NOMO-1 treated with DMSO at 0.1 percent for 48 hours (cell line): ENCODE results near the gene METTL25B.

Experiments
- DNase-seq: peaks from one replicate; lab custom pipeline; 2025; ENCODE audit not compliant: unreplicated experiment; lab: John Stamatoyannopoulos, UW

The METTL25B gene

DNA sequence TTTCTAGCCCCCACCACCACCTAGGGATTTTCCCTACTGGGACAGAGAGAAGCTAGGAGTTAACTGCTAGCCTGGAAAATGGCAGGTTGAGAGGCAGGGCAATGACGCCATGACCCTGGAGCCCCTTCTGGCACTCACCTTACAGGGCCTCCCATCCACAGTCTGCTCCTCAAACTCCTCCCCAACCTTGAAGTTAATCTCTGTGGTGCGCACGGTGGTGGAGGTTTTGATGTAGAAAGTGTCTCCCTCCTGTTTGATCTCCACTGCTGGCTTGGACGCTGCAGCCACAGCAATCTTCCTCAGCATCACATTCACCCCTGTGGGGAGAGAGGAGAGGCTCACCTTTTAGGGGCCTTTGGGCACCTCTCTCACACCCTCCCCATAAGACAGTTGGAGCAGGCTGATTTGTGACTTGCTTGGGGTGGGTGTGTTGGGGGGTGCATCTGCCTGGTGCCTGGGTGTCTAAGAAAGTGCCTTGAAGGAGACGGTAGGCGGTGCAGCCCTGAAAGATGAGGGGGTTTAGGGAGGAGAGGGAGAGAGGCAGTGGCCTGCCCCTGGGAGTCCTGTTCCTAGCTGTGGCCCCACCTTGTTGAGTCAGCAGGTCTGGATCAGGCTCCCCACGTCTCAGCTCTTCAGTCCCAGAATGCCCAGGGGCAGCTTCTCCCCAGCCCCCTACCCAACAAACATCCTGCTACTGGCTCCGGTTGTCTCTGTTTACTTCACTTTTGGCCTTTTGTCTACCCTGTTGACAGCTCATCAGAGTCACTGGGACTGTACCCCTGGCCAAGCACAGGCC, 27.3 kb upstream of the METTL25B start:
- DNase-seq = no peak

DNA sequence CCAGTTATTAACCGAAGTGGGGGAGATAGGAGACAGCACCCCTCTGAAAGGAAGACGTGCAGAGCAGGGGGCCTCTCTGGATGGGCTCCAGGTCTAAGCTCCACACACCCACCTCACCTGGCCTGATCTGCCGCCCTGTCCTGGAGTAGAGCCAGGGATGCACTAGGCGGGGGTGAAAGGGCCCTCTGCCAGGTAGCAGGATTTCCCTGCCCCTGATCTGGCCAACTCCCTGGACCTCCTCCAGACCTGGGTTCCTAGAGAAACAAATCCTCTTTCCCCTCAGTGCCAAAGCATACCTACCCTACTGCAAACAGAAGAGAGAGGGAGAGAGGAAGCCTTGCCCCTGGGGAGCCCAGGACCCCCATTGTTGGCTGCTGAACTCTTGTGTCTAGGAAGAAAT, 24.9 kb upstream of the METTL25B start:
- no peak for DNase-seq

DNA sequence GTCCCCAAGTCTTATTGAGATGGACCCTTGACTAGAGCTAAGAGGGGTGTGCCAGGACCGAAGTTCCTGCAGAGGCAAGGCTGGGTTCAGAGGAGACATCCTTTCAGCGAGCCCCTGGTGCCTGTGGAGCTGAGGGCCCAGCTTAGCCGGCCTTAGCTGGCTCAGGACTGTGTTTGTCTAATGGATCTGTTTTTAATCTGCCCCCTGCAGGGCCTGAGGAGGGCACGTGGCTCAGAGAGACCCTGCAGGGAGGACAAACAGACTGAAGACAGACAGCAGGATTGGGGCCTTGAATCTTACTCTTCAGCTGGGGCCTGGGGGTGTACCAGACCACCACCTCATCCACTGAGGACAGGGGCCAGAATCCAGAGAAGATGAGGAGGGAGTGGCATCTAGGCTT, 24.5 kb upstream of the METTL25B start:
- DNase-seq = no peak

DNA sequence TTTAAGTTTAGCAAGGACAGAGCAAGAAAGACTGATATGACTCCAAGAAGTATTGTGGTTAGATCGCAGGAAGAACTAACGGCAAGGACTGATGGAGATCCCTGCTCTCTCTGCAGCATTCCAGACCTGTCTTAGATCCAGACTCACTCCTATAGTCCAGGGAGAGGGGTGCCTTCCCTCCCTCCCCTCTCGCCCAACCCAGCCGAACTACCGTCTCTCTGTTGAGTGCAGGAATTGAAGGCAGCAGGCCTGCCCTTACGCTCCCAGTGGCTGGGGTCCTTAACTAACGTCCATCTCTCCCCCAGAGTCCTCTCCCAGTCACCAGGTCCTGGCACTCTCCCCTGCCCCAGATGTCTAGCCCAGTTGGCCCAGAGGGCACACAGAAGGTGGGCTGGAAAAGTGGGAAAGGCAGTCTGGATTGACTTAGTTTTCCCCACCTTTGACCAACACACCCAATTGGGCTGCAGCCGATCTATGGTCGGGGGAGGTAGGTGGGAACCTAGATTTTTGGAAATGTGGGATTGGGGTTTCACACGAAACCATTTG, 24.0 kb upstream of the METTL25B start:
- no peak for DNase-seq

DNA sequence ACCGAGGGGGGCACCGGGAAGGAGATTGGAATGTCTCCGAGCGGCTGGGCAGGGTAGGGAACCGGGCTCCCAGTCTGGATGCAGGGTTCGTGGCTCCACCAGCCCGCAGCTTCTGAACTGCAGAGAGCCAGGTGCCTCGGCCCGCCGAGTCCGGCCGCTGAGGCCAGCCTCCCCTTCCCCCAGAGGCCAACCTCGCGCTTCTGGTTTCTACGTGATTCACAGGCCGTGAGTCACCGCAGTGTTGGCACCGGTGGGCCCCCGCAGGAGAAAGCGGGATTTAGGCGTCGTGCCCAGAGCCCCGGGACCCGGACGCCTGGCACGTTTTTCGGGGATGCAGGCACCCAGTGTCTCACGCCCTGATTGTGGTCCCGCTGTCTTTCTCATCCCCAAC, 23.3 kb upstream of the METTL25B start:
- DNase-seq = no peak

DNA sequence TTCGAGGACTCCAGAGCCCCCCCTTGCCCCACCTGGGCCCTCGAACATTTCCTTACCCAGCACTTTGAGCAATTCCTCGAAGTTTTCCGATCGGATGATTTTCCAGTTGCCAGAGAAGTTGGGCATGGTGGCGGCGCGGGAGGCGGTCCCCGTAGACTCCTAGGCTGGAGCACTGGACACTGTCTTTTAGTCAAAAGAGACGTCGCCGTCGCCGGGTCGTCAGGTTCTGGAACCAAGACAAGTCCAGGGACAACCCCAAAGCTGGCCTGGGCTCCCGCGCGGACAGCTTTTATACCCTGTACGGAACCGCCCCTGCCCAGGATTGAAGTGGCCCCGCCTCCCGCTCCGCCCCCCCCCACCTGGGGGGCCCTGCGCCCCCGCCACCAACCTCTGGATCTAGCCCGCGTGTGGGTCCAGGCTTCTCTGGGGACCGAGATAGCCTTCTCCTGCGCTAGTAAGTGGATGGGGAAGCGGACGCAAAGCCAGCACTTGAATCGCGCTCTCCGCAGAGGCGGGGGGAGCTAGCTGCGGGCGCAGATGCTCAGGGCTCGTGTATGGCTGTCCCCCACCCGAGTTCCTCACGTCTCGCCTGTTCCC, 22.9 kb upstream of the METTL25B start, which contains the start of gene CRABP2:
Gene CRABP2, minus strand, starts transcription at position 263 of the 597 bp plus-strand sequence. Its CDS starts 137 bp downstream, at position 126.
- peak; percentile 29 for DNase-seq

DNA sequence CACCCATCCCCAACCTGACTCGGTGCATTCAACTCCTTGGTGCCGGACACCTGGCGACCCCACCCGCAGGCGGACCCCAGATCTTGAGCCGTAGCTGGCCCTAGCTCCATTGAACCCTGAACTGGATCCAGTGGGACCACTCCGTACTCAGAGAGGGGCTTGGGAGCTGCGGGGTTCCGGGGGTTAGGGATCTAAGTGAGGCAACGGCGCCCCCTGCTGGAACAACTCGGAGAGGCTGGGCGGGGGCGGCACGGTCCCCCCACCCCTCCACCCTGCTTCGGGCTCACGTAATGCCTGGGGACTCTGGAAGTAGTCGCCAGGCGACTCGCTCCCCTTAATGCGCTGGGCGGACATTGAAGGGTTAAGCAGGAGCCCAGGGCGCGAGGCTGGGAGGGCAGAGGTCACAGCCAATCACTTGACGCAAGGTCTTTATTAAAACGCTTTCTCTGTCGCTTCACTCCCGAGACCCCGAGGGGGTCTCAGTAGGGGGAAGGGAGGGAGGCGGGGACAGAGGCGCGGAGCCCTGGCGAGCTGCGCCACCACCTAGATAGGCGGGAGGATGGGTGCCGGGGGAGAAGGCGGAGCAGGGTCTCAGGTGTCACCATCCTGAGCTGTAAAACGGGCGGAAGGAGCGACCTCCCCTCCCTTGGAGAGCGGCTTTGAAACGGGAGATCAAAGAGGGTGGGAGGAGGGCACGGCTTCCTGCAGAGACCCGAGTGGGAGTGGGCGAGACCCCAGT, 22.2 kb upstream of the METTL25B start:
- DNase-seq = no peak

DNA sequence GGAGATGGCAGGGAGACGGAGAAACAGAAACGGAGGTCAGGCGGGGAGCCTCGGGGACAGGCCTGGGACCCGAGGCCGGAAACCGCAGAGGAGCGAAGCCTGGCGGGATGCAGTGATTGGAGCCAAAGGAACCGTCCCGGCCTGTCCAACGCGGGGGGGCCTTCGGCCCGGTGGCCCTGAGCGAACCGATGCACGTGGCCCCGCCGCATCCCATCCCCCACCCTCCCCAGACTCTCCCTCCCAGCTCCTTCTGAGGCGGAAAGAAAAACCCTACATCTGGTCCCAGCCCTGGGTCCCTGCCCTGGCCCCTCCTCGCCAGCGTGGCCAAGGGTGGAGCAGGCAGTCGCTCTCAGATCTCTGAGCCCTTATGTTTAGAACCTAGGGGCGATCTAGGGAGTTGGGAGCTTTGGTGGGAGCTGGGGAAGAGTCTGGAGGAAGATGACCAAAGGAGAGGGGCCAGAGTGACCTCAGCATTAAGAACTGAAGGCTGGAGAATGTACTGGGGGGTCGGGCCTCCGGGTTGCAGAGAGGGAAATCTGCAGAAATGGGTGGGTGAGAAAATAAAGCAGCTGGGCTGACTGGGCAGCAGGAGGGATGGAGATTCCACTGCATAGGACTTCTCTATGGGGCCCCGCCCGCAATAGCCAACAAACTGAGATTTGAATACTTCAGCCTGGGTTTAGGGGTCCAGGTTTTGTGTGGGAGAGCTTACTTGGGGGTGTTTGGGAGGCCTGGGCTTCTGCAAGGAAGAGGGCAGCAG, 21.4 kb upstream of the METTL25B start:
- no peak for DNase-seq

DNA sequence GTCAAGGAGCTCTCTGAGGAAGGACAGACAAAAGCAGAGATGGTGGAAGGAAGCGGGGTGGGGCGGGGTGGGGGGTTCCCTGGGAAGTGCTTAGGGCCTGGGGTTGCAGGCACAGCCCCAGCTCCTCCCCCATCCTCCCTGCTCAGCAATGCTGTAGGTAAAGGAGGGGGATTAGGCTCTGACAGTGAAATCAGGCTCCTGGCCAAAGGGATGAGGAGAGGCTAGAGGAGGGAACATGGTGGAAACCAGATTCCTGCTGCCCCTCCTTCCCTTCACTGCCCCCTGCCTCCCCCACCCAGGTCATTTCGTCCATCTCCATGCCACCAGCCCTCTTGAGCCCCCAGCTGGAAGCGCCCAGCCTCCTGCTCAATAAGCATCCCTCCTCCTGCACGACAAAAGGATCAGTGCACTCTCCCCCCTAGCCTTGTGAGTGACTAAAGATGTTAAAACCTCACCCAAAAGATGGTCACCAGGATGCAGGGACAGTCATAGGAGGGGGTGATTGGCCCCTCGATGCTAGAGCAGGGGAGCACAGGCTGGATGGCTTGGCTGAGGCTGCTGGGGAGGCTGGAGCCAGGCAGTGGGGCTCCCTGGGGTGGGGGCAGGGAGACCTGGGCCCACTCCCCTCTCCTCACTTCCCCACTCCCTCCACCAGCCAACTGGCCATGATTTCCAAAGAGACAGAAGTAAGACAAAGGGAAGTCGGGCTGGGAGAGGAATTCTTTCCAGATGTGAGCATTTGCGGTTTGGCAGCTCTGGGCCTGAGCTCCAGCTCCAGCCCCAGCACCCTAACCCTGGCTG, 20.7 kb upstream of the METTL25B start:
- DNase-seq = no peak

DNA sequence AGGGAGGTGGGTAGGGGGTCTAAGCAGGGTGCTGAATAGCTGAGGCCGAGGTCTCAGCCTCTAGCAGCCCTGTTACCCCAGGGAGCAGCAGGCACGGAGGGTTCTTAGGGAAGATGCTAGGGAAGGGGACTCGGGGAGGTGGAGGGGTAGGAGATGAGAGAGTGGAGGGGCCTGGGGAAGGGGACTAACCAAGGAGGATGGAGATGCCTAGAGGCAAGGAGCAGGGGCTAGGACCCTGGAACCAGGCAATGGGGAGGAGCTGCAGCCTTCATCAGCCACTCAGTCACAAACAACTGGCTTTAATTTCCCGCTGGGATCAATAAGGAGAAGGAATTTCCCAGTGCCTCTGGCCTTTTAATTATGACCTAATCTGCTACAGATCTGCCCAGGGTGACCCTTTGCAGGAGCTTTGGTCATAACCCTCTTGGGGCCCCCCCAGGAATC, 20.0 kb upstream of the METTL25B start:
- no peak for DNase-seq

DNA sequence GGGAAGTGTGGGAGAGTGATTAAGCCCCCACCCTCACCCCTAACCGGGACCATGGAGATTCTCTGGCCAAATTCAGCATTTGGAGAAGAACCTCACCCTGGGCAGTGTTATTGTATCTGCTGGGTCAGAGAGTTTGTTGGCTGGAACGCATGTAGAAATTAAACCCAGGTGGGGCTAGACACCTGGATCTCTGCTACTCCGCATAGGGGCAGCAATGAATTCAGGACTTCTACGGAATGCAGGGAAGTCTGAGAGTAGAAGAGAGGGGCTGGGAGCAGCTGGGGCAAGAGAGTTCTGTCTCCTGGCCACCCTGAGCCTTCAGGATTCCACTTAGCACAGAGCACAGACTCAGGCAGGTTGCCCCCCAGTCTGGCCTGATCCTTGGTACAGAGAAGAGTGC, 19.2 kb upstream of the METTL25B start:
- no peak for DNase-seq

DNA sequence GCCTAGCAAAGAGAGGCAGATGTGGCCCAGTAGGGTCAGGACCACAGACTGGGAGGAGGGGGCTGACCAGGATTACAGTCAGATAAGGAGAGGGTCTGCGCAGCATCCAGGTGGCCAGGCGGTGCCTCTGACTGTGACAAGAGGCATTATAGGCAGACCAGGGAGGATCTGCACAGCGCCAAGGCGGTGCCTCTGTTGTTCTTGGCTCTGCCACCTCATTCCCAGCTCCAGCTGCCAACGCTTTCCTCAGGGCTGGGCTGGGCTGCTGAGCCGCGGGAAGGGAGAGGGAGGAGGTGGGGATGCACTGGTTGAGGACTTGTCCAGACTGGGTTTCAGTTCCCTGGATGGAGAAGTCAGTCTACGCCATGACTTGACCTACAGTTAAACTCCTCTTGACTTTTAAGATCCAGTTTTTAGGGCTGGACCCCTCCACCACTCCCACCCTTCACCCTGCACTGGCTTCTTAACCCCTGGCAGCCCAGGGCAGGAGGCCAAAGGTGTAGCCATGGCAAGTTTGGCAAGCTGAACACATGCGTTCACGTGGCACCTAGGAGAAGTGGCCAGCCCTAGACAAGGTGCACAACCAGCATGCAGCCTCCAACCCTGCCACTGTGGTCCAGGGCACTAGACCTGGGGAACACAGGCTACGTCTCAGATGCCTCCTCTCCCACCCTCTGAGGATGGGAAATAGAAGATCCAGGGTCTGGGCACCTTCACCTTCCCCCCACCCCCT, 18.3 kb upstream of the METTL25B start:
- no peak for DNase-seq

DNA sequence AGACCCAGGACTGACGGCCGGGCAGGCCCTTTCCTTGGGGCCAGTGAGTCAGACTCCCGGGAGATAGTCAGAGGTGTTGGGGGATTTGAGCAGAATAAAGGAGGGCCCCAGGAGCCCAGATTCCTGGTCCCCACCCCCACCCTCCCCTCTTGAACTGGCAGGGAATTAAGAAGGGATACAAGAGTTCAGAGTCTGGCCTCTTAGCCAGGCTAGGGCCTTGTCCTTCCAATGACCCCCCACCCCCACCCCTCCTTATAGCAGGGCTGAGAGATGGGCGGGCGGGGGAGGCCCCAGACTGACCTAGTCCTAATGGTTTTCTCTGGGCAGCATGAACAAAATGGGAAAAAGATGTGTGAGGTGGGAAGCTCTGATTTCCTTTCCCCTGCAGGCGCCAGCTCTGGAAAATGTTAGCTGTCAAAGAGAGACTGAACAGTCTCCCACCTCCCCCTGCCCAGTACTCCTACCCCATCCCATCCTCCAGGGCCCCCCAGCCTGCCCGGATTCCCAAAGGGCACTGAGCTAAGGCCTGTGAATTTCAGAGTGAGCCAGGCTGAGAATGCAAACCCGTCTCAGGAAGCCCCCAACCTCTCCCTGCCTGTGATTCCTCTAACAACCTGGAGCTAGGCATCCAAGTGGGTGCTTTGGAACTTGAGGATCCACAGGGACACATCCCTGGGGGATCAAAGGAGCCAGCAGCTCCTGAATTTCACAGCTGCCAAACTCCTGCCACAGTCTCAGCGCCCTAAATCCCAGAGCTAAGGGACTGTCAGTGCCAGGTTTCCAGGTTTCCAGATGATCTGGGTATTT, 17.1 kb upstream of the METTL25B start:
- no peak for DNase-seq

DNA sequence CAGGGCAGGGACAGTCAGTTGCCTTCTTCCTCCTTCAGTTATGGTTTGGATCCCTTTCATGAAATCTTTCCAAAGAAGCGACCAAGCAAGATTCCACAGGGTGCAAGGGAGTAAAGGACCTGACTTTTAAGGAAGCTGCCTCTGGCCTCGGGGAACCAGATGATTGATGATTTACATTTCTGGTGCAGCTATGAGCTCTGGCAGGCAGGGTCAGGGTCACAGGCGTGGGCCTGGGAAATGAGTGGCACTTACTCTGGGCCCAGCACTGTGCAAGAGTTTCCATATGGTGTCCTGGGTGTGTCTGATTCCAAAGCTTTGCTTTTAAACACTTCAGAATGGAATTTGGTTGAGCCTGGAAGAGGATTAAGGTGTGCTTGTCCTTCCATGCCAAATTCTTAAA, 15.6 kb upstream of the METTL25B start:
- no peak for DNase-seq

DNA sequence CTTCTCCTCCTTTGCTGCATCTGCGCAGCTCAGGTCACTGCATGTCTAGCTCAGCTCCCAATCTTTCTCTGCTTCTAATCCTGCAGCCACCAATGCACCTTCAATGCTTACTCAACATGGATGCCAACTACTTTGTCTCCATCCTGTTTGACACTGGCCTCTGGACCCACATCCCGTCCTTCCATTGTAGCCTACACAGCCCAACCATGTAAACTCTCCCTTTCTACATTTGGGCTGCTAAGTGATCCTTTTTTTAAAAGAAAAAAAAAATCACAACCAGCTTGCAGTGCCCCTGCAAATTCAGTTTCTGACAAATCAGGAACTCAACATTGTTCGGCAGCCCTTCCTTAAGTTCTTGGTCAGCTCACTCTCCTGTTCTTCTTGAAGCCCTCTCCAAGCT, 13.4 kb upstream of the METTL25B start:
- no peak for DNase-seq

DNA sequence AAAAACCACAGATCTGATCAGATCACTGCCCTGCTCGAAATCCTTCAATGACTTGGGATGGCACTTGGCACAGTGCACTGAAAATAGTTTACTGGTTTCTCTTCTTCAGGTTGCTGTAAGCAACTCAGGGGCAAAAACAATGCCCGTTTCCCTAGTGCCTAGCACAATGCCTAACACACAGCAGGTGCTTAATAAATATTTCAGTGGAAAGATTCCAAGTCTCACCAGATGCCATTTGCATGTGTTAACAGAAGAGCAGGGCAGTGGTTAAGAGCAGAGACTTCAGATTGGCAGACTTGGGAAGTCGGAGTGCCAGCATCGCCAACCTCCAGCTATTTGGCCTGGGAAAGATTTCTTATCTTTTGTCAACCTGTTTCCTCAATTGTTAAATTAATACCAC, 10.9 kb upstream of the METTL25B start:
- no peak for DNase-seq

DNA sequence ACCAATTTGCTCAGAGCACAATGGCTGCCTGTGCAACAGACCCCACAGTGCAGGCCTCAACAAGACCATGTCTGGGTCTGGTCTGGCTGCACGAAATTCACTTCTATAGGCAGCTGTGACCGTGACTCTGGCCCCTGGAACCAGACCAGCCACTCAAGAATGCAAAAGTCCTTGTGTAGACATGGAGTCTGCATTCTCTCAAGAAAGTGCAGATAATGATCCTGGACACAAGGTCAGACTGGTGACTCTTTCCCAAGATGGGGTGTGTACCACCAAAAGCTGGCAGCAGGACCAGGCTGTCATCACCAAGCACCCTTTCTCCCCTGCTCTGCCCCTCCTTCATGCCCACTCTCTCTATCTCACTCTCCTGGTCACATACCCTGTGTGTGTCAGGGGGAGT, 7.1 kb upstream of the METTL25B start:
- DNase-seq = no peak

DNA sequence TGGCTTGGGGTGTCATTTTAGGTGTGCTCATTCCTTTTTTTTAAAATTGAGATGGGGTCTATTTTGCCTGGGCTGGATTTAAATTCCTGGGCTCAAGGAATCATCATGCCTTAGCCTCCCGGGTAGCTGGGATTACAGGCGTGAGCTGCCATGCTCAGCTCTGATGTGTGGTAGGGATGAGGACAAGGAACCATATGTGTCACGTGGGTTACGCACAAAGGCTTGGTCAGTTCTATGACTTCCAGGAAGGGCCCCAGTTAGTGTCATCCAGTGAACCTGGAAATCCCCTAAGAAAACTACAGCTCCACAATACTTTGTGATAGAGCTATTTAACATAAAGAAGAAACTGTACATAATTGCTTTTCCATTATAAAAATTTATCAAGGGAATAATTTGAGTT, 6.7 kb upstream of the METTL25B start:
- DNase-seq = no peak
